HG03432 (cell line): ENCODE data around the gene KCTD1.

Experiments used
- ATAC-seq: cut with Tn5 transposase; IDR thresholded peaks from one replicate; pipeline ENCODE4 v1.9.1; 2021; ENCODE audit warnings: mild to moderate bottlenecking, moderate library complexity; ENCODE audit not compliant: unreplicated experiment

Gene KCTD1

DNA sequence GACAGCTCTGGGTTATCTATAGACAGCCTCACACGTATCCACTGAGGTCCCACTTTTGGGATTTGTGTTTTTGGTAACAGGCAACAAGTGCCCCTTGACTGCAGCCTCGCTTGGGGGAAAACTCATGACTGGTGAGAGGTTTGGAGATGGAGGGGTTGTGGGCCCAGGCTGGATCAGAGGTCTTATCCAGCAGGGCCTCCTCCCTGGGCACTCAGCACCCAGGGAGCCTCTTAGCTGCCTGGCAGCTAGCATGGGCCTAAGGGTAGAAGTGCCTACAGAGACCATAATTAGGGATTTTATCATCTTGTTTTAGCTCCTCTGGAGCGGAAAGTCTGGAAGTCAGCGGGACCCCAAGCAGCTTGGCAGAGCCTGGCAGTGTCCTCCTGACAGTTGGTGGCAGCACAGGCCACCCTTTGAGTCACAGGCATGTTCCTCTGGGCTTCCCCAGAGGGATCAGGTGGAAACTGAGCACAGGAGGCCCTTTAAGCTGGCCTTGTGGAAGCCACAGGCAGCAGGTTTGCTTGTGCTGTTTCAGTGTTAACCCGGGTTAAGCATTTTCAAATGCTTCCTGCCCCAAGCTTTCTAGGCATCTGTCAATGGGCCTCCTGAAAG, 143.1 kb downstream of the KCTD1 start:
- peak; percentile 80 for ATAC-seq
